ENCODE measurements around the gene CERCAM.
"Not testable (repeated sequence)": the region's sequence is repeated elsewhere in the genome, so short reads cannot be mapped to it uniquely, and the experiment has no call there.

Gene CERCAM

DNA sequence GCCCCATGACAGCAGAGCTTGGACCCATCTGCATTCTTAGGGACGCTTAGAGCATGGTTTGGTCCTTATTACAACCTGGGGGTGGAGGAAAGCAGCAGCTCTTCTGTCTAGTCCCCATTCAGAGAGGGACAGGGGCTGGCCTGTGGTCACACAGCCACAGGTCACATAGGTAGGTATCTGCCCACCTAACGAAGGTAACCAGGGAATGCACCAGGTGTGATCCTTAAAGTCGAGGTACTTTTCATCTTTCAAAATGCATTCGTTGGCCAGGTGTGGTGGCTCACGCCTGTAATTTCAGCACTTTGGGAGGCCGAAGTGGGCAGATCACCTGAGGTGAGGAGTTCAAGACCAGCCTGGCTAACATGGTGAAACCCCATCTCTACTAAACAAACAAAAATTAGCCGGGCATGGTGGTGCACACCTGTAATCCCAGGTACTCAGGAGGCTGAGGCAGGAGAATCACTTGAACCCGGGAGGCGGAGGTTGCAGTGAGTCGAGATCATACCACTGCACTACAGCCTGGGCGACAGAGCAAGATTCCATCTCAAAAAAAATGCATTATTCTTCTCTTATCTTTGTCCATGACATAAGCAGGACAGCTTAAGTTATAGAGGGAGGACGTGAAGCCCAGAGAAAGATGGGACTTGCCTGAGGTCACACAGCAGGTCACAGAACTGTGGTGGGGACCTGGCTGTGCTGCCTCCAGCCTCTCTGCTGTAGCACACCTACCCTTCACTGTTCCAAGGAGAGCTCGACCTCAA is 1.5 kb downstream of the CERCAM start:
- Mint-ChIP-seq H3K4me1 (peaks cover 11% of the 10 kb centered on the region), H3K4me3 (peak overlapping the region; percentile 76), H3K27ac (peak overlapping the region; percentile 43)
- not testable (repeated sequence) for ATAC-seq; H3K36me3 Mint-ChIP-seq; DNase-seq (ENCODE audit: low spot score in 2 of 2); H3K9me3 Mint-ChIP-seq

DNA sequence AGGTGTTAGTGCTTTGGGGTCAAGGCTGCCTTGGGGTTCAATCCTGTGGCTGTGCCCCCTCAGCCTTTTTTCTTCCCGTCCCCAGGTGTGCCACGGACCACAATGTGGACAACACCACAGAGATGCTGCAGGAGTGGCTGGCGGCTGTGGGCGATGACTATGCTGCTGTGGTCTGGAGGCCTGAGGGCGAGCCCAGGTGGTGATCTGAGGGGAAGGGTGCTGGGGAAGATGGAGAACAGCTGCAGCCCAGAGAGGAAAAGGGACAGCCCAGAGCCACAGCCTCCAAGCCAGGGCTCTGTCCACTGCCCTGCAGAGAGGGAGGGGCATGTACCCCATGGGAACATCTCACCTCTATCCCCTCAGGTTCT is 2.1 kb downstream of the CERCAM start:
- H3K4me3 Mint-ChIP-seq, result peak overlapping the region; percentile 76

DNA sequence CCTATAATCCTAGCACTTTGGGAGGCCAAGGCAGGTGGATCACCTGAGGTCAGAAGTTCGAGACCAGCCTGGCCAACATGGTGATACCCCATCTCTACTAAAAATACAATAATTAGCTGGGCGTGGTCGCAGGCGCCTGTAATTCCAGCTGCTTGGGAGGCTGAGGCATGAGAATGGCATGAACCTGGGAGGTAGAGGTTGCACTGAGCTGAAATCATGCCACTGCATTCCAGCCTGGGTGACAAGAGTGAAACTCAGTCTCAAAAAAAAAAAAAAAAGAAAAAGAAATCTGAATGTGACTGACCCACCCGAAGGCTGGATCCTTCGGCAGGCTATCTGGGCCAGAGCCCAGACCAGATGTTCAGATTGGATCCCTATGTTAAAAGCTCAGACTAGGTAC is 2.7 kb downstream of the CERCAM start:
- H3K27ac Mint-ChIP-seq; ATAC-seq; H3K4me3 Mint-ChIP-seq; H3K36me3 Mint-ChIP-seq; DNase-seq (ENCODE audit: low spot score in 2 of 2); H3K9me3 Mint-ChIP-seq: not testable (repeated sequence)
- H3K4me1 Mint-ChIP-seq, result peaks cover 11% of the 10 kb centered on the region

More for the DNA sequence above, 2.1 kb downstream of the CERCAM start:
- ATAC-seq (no peak), DNase-seq (ENCODE audit: low spot score in 2 of 2) (no peak)
- Mint-ChIP-seq H3K36me3 (no peaks in the 10 kb centered on the region), H3K4me1 (peaks cover 11% of the 10 kb centered on the region), H3K27ac (peak overlapping the region; percentile 43), H3K9me3 (no peaks in the 10 kb centered on the region)

DNA sequence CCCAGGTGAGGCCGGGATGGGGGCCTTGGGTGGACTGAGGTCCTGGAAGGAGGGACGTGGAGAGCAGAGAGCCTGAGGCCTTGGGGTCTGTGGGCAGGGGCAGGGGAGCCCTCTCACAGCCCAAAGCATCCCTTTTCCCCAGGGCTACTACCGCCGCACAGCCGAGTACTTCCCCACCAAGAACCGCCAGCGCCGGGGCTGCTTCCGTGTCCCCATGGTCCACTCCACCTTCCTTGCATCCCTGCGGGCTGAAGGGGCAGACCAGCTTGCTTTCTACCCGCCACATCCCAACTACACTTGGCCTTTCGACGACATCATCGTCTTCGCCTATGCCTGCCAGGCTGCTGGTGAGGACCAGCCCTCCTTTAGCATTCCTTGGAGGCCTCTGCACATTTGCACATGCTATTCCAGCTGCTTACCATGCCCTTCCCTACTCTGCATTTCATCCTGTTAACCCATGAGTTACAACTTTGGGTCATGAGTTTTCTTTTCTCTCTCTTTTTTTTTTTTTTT is 3.7 kb downstream of the CERCAM start:
- DNase-seq (ENCODE audit: low spot score in 2 of 2), result no peak
- Mint-ChIP-seq H3K36me3 (no peaks in the 10 kb centered on the region), H3K4me1 (peaks cover 11% of the 10 kb centered on the region), H3K4me3 (no peak overlapping the region), H3K27ac (no peak overlapping the region), H3K9me3 (no peaks in the 10 kb centered on the region)
- ATAC-seq, result no peak

DNA sequence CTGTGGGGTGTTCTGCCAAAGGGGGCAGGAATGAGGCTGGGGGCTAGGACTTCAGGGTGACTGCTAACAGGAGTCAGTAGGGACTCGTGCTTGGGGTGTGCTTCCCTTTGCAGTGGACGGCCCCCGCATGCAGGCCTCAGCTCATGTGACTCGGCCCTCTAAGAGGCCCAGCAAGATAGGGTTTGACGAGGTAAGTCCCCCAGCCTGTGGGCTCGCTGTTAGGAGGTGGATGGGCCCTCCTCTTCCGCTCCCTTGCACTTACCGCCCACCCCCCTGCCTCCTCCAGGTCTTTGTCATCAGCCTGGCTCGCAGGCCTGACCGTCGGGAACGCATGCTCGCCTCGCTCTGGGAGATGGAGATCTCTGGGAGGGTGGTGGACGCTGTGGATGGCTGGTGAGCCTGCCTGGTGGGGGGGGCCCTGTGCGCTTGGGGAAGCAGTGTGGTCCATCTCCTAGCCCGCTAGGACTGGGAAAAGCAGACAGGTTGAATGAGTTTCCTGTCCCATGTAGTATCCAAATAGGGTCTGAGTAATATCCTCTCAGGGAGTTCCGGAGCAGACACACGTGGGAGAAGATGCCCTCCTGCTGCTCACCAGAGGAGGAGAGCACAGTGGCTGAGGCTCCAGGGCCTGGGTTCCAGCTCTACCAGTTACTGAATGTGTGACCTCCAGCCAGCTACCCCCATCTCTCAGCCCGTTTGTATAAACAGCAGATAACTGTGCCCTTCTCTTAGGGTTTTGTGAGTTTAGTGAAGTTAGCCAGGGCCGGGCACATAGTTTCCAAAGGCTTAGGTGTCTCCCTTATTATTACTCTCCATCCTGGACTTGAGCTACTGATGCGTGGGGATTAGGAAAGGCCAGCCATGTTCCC is 8.2 kb downstream of the CERCAM start:
- DNase-seq (ENCODE audit: low spot score in 2 of 2), result no peak
- ATAC-seq, result no peak
- H3K9me3 Mint-ChIP-seq, result no peaks in the 10 kb centered on the region
- no peak overlapping the region for H3K27ac Mint-ChIP-seq
- no peak overlapping the region for H3K4me3 Mint-ChIP-seq
- no peaks in the 10 kb centered on the region for H3K4me1 Mint-ChIP-seq
- no peaks in the 10 kb centered on the region for H3K36me3 Mint-ChIP-seq

DNA sequence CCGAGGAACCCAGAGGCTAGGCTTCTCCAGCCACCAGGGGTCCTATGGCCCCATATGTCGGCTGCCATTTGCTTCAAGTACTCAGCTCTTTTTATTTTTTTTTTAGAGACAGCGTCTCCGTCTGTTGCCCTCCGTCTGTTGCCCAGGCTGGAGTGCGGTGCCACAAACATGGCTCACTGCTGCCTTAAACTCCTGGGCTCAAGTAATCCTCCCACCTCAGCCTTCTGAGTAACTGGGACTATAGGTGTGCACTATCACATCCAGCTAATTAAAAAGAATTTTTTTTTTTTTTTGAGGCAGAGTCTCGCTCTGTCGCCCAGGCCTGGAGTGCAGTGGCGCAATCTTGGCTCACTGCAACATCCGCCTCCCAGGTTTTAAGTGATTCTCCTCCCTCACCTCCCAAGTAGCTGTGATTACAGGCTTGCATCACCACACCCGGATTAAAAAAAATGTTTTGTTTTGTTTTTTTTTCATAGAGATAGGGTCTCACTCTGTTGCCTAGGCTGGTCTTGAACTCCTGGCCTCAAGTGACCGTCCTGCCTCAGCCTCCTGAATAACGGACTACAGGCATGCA is 8.9 kb downstream of the CERCAM start:
- Mint-ChIP-seq H3K9me3 (no peaks in the 10 kb centered on the region), H3K27ac (no peak overlapping the region), H3K4me3 (no peak overlapping the region), H3K36me3 (no peaks in the 10 kb centered on the region), H3K4me1 (no peaks in the 10 kb centered on the region)
- ATAC-seq (no peak), DNase-seq (ENCODE audit: low spot score in 2 of 2) (no peak)

DNA sequence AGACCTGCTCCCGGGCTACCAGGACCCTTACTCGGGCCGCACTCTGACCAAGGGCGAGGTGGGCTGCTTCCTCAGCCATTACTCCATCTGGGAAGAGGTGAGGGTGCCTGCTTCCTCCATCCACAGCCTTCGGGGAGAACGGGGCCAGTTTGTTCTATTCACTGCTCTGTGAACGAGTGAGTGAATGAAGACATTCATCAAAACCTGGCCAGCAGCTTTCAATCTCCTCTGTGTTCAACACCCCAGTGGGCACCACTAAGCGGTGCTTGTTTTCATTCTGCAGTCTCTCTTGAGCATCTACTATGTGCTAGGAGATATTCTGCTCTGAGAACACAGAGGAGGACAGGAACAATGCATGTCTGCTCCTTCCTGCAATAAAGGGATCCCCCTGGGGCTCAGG is 10.6 kb downstream of the CERCAM start:
- Mint-ChIP-seq H3K4me3 (no peak overlapping the region), H3K27ac (no peak overlapping the region), H3K36me3 (no peaks in the 10 kb centered on the region), H3K4me1 (no peaks in the 10 kb centered on the region), H3K9me3 (no peaks in the 10 kb centered on the region)
- DNase-seq (ENCODE audit: low spot score in 2 of 2), result no peak
- no peak for ATAC-seq

DNA sequence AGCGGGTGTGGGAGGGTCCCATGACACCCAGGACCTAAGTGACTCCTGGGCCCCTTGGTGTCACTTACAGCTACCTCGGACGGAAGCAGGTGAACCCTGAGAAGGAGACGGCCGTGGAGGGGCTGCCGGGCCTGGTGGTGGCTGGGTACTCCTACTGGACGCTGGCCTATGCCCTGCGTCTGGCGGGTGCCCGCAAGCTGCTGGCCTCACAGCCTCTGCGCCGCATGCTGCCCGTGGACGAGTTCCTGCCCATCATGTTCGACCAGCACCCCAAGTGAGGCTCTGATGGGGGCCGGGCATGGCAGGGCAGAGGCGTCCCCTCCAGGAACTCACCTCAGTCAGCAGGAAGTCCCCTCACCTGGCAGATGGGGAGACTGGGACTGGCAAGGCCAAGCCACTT is 13.7 kb downstream of the CERCAM start:
- ATAC-seq (no peak), DNase-seq (ENCODE audit: low spot score in 2 of 2) (no peak)
- H3K4me3 Mint-ChIP-seq, result no peak overlapping the region
- H3K4me1 Mint-ChIP-seq, result peaks cover 11% of the 10 kb centered on the region
- no peak overlapping the region for H3K27ac Mint-ChIP-seq
- H3K36me3 Mint-ChIP-seq, result peaks cover 6% of the 10 kb centered on the region
- H3K9me3 Mint-ChIP-seq, result no peaks in the 10 kb centered on the region

DNA sequence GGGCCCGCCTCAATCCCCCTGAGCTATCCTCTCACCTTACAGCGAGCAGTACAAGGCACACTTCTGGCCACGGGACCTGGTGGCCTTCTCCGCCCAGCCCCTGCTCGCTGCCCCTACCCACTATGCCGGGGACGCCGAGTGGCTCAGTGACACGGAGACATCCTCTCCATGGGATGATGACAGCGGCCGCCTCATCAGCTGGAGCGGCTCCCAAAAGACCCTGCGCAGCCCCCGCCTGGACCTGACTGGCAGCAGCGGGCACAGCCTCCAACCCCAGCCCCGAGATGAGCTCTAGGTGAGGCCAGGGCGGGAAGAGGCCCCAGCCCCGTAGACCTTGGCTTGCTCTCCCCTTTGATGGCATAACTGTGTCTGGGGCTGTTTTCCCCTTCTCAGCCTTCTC is 15.0 kb downstream of the CERCAM start:
- H3K36me3 Mint-ChIP-seq, result peaks cover 6% of the 10 kb centered on the region
- H3K9me3 Mint-ChIP-seq, result no peaks in the 10 kb centered on the region
- DNase-seq (ENCODE audit: low spot score in 2 of 2), result no peak
- H3K4me3 Mint-ChIP-seq, result no peak overlapping the region
- peaks cover 15% of the 10 kb centered on the region for H3K4me1 Mint-ChIP-seq
- no peak overlapping the region for H3K27ac Mint-ChIP-seq
- ATAC-seq, result no peak

DNA sequence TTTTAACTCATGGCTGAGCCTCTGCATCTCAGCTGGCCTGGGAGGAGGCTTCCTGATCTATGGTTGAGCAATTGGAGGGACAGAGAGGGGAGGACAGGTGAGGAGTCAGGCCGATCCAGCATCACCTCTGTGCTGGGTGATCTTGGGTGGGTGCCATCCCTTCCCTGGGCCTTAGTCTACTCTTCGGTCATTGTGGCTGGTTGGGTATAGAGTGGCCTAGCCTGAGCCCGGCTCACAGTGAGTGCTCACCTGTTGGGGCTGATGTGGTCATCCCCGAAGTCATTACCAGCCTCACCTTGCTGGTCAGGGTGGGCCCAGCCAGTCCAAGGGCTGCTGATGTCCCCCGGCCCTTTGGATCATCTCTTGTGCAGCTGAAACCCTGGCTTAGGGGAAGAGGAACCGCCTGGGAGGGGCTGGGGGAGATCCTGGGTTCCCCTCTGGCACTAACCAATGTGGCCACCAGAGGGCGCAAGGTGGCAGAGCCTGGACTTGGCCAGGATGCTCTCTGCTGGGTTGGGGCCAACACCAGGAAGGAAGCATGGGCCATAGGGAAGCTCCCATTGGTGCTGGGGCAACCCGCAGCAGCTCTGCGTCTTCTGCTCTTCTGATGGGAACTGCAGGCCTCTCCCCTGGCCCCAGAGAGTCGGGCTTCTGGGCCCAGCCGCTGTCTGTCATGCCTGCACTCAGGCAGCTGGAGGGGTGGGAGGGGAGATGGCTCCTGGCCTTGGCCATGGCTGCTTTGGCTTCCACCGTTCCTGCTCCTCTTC is 17.9 kb downstream of the CERCAM start:
- DNase-seq (ENCODE audit: low spot score in 2 of 2) (peak; percentile 87 to 92), ATAC-seq (peak; percentile 92)
- Mint-ChIP-seq H3K4me1 (peaks cover 15% of the 10 kb centered on the region), H3K27ac (peak overlapping the region; percentile 34), H3K4me3 (no peak overlapping the region), H3K9me3 (no peaks in the 10 kb centered on the region), H3K36me3 (peaks cover 6% of the 10 kb centered on the region)

DNA sequence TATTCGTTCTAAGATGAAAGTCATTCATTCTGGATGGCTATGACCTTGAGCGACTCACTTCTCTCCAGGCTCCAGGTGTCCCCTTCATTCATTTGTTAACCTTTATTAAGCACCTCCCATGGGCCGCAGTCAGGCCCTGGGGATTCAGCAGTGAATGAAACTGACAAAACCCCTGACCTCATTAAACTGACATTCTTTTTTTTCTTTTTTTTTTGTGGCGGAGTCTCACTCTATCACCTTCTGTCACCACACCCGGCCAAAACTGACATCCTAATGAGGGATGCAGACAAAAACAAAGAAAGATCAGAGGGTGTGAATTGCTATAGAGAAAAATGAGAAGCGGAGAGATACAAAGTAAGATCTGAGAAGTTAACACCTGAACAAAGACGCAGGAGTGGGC is 18.6 kb downstream of the CERCAM start:
- H3K9me3 Mint-ChIP-seq, result no peaks in the 10 kb centered on the region
- H3K4me3 Mint-ChIP-seq, result no peak overlapping the region
- no peak overlapping the region for H3K27ac Mint-ChIP-seq
- H3K4me1 Mint-ChIP-seq, result peaks cover 15% of the 10 kb centered on the region
- H3K36me3 Mint-ChIP-seq, result peaks cover 6% of the 10 kb centered on the region
- ATAC-seq (no peak), DNase-seq (ENCODE audit: low spot score in 2 of 2) (no peak)

DNA sequence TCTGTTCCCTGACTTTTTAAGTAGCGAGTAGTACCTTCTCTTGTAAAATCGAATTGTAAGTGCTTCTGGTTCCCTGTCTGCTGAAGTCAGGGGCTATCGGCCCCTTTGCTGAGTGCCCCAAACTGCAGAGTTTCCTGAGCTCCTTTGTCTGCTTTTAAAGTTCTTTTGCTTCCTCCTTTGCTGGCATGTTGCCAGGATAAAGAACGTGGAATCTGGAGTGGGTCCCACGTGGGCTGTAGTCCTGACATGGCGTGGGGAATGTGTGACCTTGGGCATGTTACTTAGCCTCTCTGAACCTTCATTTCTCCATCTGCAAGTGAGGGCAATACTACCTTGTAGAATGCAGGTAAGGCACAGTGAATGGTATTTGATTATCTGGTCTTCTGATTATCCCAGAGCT is 21.5 kb downstream of the CERCAM start:
- ATAC-seq (no peak), DNase-seq (ENCODE audit: low spot score in 2 of 2) (no peak)
- H3K27ac Mint-ChIP-seq, result no peak overlapping the region
- H3K36me3 Mint-ChIP-seq, result no peaks in the 10 kb centered on the region
- no peak overlapping the region for H3K4me3 Mint-ChIP-seq
- H3K4me1 Mint-ChIP-seq, result peaks cover 15% of the 10 kb centered on the region
- no peaks in the 10 kb centered on the region for H3K9me3 Mint-ChIP-seq

DNA sequence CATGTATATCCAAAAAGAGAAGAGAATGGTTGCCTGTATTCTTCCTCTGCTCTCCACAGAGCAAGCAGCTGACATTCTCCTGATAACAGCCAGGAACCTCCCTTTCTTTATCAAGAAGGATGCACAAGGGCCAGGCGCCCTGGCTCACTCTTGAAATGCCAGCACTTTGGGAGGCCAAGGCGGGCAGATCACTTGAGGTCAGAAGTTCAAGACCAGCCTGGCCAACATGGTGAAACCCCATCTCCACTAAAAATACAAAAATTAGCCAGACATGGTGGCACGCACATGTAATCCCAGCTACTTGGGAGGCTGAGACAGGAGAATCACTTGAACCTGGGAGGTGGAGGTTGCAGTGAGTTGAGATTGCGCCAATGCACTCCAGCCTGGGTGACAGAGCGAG is 25.8 kb downstream of the CERCAM start:
- H3K27ac Mint-ChIP-seq; H3K4me3 Mint-ChIP-seq; H3K4me1 Mint-ChIP-seq; DNase-seq (ENCODE audit: low spot score in 2 of 2); H3K9me3 Mint-ChIP-seq; H3K36me3 Mint-ChIP-seq; ATAC-seq: not testable (repeated sequence)

DNA sequence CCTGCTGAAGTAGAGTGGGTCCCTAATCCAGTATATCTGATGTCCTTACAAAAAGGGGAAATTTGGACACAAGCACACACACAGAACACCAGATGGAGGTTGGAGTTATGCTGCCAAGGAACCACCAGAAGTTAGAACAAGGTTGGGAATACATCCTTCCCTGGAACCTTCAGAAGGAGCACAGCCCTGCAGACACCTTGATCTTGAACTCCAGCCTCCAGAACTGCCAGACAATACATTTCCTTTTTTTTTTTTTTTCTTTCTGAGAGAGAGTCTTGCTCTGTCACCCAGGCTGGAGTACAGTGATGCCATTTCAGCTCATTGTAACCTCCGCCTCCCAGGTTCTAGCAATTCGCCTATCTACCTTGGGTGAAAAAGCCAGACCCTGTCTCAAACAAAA is 28.1 kb downstream of the CERCAM start:
- Mint-ChIP-seq H3K36me3 (no peaks in the 10 kb centered on the region), H3K4me1 (no peaks in the 10 kb centered on the region), H3K27ac (no peak overlapping the region), H3K4me3 (no peak overlapping the region), H3K9me3 (no peaks in the 10 kb centered on the region)
- no peak for ATAC-seq
- DNase-seq (ENCODE audit: low spot score in 2 of 2), result no peak

DNA sequence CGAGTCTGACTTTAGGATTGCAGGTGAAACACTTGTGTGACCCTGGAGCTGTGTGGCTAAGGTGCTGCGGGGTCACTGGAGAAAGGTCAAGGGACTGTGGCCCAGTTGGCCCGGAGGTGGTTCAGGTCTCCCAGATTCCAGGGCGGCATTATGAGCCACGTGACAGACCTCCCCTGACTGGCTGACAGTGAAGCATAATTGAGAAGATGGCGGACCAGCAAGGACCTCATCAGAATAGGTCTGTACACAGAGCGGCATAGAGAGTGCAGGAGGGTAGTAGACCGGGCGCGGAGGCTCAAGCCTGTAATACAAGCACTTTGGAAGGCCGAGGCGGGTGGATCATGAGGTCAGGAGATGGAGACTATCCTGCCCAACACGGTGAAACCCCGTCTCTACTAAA is 34.3 kb downstream of the CERCAM start:
- Mint-ChIP-seq H3K4me1 (peaks cover 24% of the 10 kb centered on the region), H3K27ac (no peak overlapping the region), H3K9me3 (no peaks in the 10 kb centered on the region), H3K36me3 (peaks cover 14% of the 10 kb centered on the region), H3K4me3 (peak overlapping the region; percentile 91)
- ATAC-seq (no peak), DNase-seq (ENCODE audit: low spot score in 2 of 2) (no peak)

Data from stimulated activated effector memory CD8-positive, alpha-beta T cell treated with anti-CD3 and anti-CD28 coated beads, Interleukin-12 subunit alpha, Interleukin-12 subunit beta, amount 100 ng/mL, for 72 hours (primary cell).